22Rv1 (cell line): ENCODE results near the gene USP35.

Experiments
- H3K27ac ChIP-seq: fragments of 450-650 bp; 2 replicates; pipeline ENCODE4 v1.5.1; 2017
- CTCF ChIP-seq: fragments of 450-650 bp; IDR thresholded peaks from 2 replicates; pipeline ENCODE4 v1.5.1; 2017; ENCODE audit warnings: mild to moderate bottlenecking
- ZFX ChIP-seq: fragments of 450-650 bp; IDR thresholded peaks from 2 replicates; pipeline ENCODE4 v1.6.1; 2017; ENCODE audit warnings: antibody characterized with exemption, borderline replicate concordance

USP35 gene

GRCh38 chr11:78176605-78177141, 12.0 kb upstream of the USP35 start:
- H3K27ac ChIP-seq: no peak overlapping the region
- no peak for TF ChIP-seq CTCF
- no peak for TF ChIP-seq ZFX

- TF ChIP-seq ZFX (no peak), CTCF (no peak)
Measured at GRCh38 chr11:78177216-78177615, 11.5 kb upstream of the USP35 start.

GRCh38 chr11:78179459-78180071, 9.2 kb upstream of the USP35 start:
- TF ChIP-seq ZFX (no peak), CTCF (no peak)
- no peak overlapping the region for H3K27ac ChIP-seq

More at GRCh38 chr11:78177216-78177615, 11.5 kb upstream of the USP35 start:
- H3K27ac ChIP-seq: no peak overlapping the region

- TF ChIP-seq CTCF: no peak
- TF ChIP-seq ZFX: no peak
- no peak overlapping the region for H3K27ac ChIP-seq
Measured at GRCh38 chr11:78180751-78181150, 8.0 kb upstream of the USP35 start.

GRCh38 chr11:78181185-78181584, 7.5 kb upstream of the USP35 start:
- TF ChIP-seq ZFX: no peak
- no peak for TF ChIP-seq CTCF
- no peak overlapping the region for H3K27ac ChIP-seq

GRCh38 chr11:78187366-78188285, 1.1 kb upstream of the USP35 start:
- H3K27ac ChIP-seq: peak overlapping the region; percentile 44
- TF ChIP-seq ZFX: no peak
- no peak for TF ChIP-seq CTCF
